Activated CD8-positive, alpha-beta memory T cell treated with anti-CD3 and anti-CD28 coated beads for 24 hours (primary cell): Measurements from ENCODE around the gene MAMSTR.
A peak's percentile ranks its signal among the peaks of the same experiment; 100 is the strongest.

Experiments
- DNase-seq: peaks from one replicate; pipeline ENCODE4 v3.0.0-alpha.2; 2020

The MAMSTR gene

GRCh38 chr19:48746110-48746509 lies 26.6 kb upstream of the MAMSTR start:
- no peak for DNase-seq

GRCh38 chr19:48745208-48745995 lies 25.9 kb upstream of the MAMSTR start:
- no peak for DNase-seq

GRCh38 chr19:48742096-48742495 lies 22.6 kb upstream of the MAMSTR start:
- no peak for DNase-seq

- DNase-seq, result peak; percentile 77
Observed at GRCh38 chr19:48741129-48741999, 21.8 kb upstream of the MAMSTR start.

- no peak for DNase-seq
Observed at GRCh38 chr19:48740164-48740972, 20.8 kb upstream of the MAMSTR start, which contains the start of gene RASIP1. Gene RASIP1 (minus strand): TSS chr19:48740610. CDS start chr19:48740282, 328 bp downstream.

- no peak for DNase-seq
Observed at GRCh38 chr19:48739404-48740163, 20.1 kb upstream of the MAMSTR start.

GRCh38 chr19:48738557-48739403 lies 19.3 kb upstream of the MAMSTR start:
- DNase-seq, result peak; percentile 97

- DNase-seq, result no peak
Observed at GRCh38 chr19:48737360-48737998, 18.0 kb upstream of the MAMSTR start.

- no peak for DNase-seq
Observed at GRCh38 chr19:48735031-48735615, 15.6 kb upstream of the MAMSTR start.

GRCh38 chr19:48734625-48735024 lies 15.1 kb upstream of the MAMSTR start:
- no peak for DNase-seq

- no peak for DNase-seq
Observed at GRCh38 chr19:48731452-48731851, 11.9 kb upstream of the MAMSTR start.

- no peak for DNase-seq
Observed at GRCh38 chr19:48728911-48729664, 9.6 kb upstream of the MAMSTR start.

GRCh38 chr19:48726556-48726955 lies 7.0 kb upstream of the MAMSTR start:
- no peak for DNase-seq

- no peak for DNase-seq
Observed at GRCh38 chr19:48724796-48725753, 5.5 kb upstream of the MAMSTR start.

- no peak for DNase-seq
Observed at GRCh38 chr19:48722196-48722708, 2.7 kb upstream of the MAMSTR start.

- peak; percentile 93 for DNase-seq
Observed at GRCh38 chr19:48720613-48721296, 1.2 kb upstream of the MAMSTR start.

- DNase-seq, result no peak
Observed at GRCh38 chr19:48720251-48720612, 707 bp upstream of the MAMSTR start.
